ENCODE results near the gene LRCH1. TPM values are rescaled to one million over a fixed set of nuclear protein-coding genes. Genes with fewer than 3 reads are reported as not detected.
A peak's percentile ranks its signal among the peaks of the same experiment; 100 is the strongest.

The LRCH1 gene
- total RNA-seq, 1 donor from 2014 or later = 6.0 TPM

- ATAC-seq = no peak
- DNase-seq (ENCODE audit: low spot score) = no peak
Observed at GRCh38 chr13:46631179-46631542, 78.2 kb downstream of the LRCH1 start.

GRCh38 chr13:46632176-46632575, 79.2 kb downstream of the LRCH1 start:
- DNase-seq (ENCODE audit: low spot score) (no peak), ATAC-seq (no peak)

- ATAC-seq (peak; percentile 18), DNase-seq (ENCODE audit: low spot score) (no peak)
Observed at GRCh38 chr13:46633416-46633815, 80.4 kb downstream of the LRCH1 start.

- DNase-seq (ENCODE audit: low spot score) (no peak), ATAC-seq (no peak)
Observed at GRCh38 chr13:46636451-46636850, 83.5 kb downstream of the LRCH1 start.

- no peak for DNase-seq (ENCODE audit: low spot score)
- no peak for ATAC-seq
Observed at GRCh38 chr13:46637213-46637612, 84.2 kb downstream of the LRCH1 start.

GRCh38 chr13:46638262-46638661, 85.3 kb downstream of the LRCH1 start:
- DNase-seq (ENCODE audit: low spot score) (no peak), ATAC-seq (no peak)

- no peak for DNase-seq (ENCODE audit: low spot score)
- no peak for ATAC-seq
Observed at GRCh38 chr13:46639033-46639981, 86.3 kb downstream of the LRCH1 start.

- peak; percentile 23 for ATAC-seq
- no peak for DNase-seq (ENCODE audit: low spot score)
Observed at GRCh38 chr13:46640843-46641242, 87.9 kb downstream of the LRCH1 start.

- DNase-seq (ENCODE audit: low spot score) = no peak
- peak; percentile 36 for ATAC-seq
Observed at GRCh38 chr13:46641274-46642081, 88.5 kb downstream of the LRCH1 start.

- DNase-seq (ENCODE audit: low spot score) = no peak
- ATAC-seq = peak; percentile 79
Observed at GRCh38 chr13:46642254-46642653, 89.3 kb downstream of the LRCH1 start.

- DNase-seq (ENCODE audit: low spot score) (no peak), ATAC-seq (no peak)
Observed at GRCh38 chr13:46643165-46643777, 90.3 kb downstream of the LRCH1 start.

- no peak for ATAC-seq
- DNase-seq (ENCODE audit: low spot score) = no peak
Observed at GRCh38 chr13:46644816-46645215, 91.8 kb downstream of the LRCH1 start.

- ATAC-seq (no peak), DNase-seq (ENCODE audit: low spot score) (no peak)
Observed at GRCh38 chr13:46647512-46648065, 94.6 kb downstream of the LRCH1 start.

GRCh38 chr13:46648166-46648607, 95.2 kb downstream of the LRCH1 start:
- ATAC-seq (peak; percentile 86), DNase-seq (ENCODE audit: low spot score) (peak; percentile 60)

GRCh38 chr13:46649816-46650215, 96.8 kb downstream of the LRCH1 start:
- ATAC-seq = no peak
- DNase-seq (ENCODE audit: low spot score) = no peak

- no peak for ATAC-seq
- no peak for DNase-seq (ENCODE audit: low spot score)
Observed at GRCh38 chr13:46654951-46655350, 102.0 kb downstream of the LRCH1 start.

- ATAC-seq (no peak), DNase-seq (ENCODE audit: low spot score) (no peak)
Observed at GRCh38 chr13:46655377-46656180, 102.6 kb downstream of the LRCH1 start.

- ATAC-seq (no peak), DNase-seq (ENCODE audit: low spot score) (no peak)
Observed at GRCh38 chr13:46656786-46657185, 103.8 kb downstream of the LRCH1 start.

- ATAC-seq = peak; percentile 85
- peak; percentile 77 for DNase-seq (ENCODE audit: low spot score)
Observed at GRCh38 chr13:46659413-46660065, 106.6 kb downstream of the LRCH1 start.

GRCh38 chr13:46660416-46660815, 107.4 kb downstream of the LRCH1 start:
- DNase-seq (ENCODE audit: low spot score) = no peak

More at GRCh38 chr13:46660416-46660815, 107.4 kb downstream of the LRCH1 start:
- ATAC-seq = peak; percentile 6
